Peyer's patch (tissue), 4 donors: ENCODE results near the gene ETFA. TPM values are rescaled to one million over a fixed set of nuclear protein-coding genes. Genes with fewer than 3 reads are reported as not detected.

Experiments used
- DNase-seq, 3 donors: peaks; one replicate each; pipeline ENCODE4 v3.0.0-alpha.2; 2017 to 2019
- H3K27ac ChIP-seq, 4 donors: fragments of 200-600 bp; sonication (generic); one replicate each; pipeline ENCODE4 v1.5.1; 2016 to 2019
- H3K27me3 ChIP-seq, 2 donors: fragments of 200-600 bp; sonication (generic); one replicate each; pipeline ENCODE4 v1.5.1; 2019
- H3K36me3 ChIP-seq, 3 donors: fragments of 200-600 bp; sonication (generic); one replicate each; pipeline ENCODE4 v1.5.1; 2016 to 2019
- H3K4me1 ChIP-seq, 4 donors: fragments of 200-600 bp; sonication (generic); one replicate each; pipeline ENCODE4 v1.5.1; 2016 to 2019
- H3K4me3 ChIP-seq, 4 donors: fragments of 200-600 bp; sonication (generic); 1 replicate in 3 of 4; 2 replicates in 1 of 4; pipeline ENCODE4 v1.5.1; 2016 to 2019; ENCODE audit warnings: mild to moderate bottlenecking in 1 of 4
- H3K9me3 ChIP-seq, 4 donors: fragments of 200-600 bp; sonication (generic); one replicate each; pipeline ENCODE4 v1.5.1; 2016 to 2019; ENCODE audit warnings: mild to moderate bottlenecking in 1 of 4
- CTCF ChIP-seq, 6 experiments: fragments of 450-650 bp in 4 of 6; fragments of 200-600 bp in 2 of 6; sonication (generic) in 1 of 6; IDR thresholded peaks; one replicate each; pipeline ENCODE4 v1.5.1; 2017 to 2019; ENCODE audit warnings: antibody characterized with exemption in 6 of 6, mild to moderate bottlenecking in 3 of 6, moderate library complexity in 1 of 6
- POLR2A ChIP-seq, 2 donors: fragments of 450-650 bp; IDR thresholded peaks; one replicate each; pipeline ENCODE4 v1.5.1; 2017; ENCODE audit warnings: antibody characterized with exemption in 2 of 2, mild to moderate bottlenecking in 2 of 2, moderate library complexity in 2 of 2
- total RNA-seq, 4 donors: library from RNA; depleted of rRNA; stranded (reverse); fragments of >200 nt; gene quantifications; one replicate each; pipeline ENCODE4 v1.1.0, GENCODE V29; 2016

The ETFA gene
- total RNA-seq, 4 donors from 2014 or later: 110 to 175 (median 163) TPM

DNA sequence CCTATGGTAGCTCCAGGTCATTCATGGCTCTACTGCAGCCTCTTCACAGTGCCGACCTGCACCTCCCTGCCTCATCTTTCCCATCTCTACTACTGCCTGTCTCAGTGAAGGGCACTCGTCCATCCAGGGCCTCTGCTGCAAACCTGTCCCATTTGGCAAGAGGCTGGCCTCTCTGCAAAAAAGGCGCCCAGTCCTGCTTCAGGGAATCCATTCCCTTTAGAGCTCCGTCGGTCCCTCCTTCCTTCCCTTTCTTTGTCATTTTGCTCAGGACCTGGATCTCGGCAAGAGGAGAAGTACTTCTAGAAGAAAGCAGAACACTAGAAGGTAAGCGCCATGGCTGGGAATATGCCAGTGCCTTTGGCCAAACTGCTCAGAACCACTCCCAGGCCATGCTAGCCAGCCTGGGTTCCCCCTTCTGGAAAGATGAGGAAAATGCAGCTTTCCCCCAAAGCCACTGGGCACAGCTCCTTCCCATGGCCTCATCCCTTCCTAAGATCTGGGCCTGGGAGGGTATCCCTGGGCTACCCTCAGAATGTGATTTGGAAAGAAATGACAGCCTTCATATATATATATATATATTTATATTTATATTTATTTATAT, 18.9 kb upstream of the ETFA start:
- TF ChIP-seq CTCF (IDR thresholded peaks at IDR 0.05) (peak in 4 of 6 experiments; percentile 29 to 58 (median 41)), POLR2A (IDR thresholded peaks at IDR 0.05) (no peak)
- Histone ChIP-seq H3K27ac (no peak overlapping the region), H3K4me3 (no peak overlapping the region), H3K9me3 (no peaks in the 10 kb centered on the region), H3K4me1 (peaks cover 0 to 1% (median 0%) of the 10 kb centered on the region in 4 donors), H3K27me3 (peaks cover 0 to 10% of the 10 kb centered on the region in 2 donors), H3K36me3 (no peaks in the 10 kb centered on the region)
- DNase-seq: peak in 1 of 3 donors; percentile 69

DNA sequence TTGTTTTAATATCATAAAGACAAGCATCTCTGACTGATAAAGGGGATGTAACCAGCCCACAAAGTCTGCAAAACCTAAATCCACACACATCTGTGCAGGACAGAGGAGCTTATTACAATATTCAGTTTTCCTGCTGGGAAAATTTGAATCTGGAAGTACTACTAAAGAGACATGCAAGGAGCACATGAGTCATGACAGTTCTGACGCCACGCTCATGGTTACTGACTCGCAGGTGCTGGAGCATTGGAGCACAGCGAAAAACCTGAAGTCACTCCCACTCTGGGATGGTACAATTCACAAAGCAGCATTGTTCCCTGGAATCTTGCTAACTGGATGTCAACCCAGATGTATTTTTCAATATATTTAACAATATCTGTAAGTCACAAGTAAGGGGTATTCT, 17.7 kb upstream of the ETFA start:
- Histone ChIP-seq H3K36me3 (no peaks in the 10 kb centered on the region), H3K4me3 (no peak overlapping the region), H3K27ac (no peak overlapping the region), H3K27me3 (peaks cover 0 to under 1% of the 10 kb centered on the region in 2 donors), H3K4me1 (no peaks in the 10 kb centered on the region), H3K9me3 (no peaks in the 10 kb centered on the region)
- no peak for DNase-seq
- TF ChIP-seq POLR2A (IDR thresholded peaks at IDR 0.05): no peak
- no peak for TF ChIP-seq CTCF (IDR thresholded peaks at IDR 0.05)

DNA sequence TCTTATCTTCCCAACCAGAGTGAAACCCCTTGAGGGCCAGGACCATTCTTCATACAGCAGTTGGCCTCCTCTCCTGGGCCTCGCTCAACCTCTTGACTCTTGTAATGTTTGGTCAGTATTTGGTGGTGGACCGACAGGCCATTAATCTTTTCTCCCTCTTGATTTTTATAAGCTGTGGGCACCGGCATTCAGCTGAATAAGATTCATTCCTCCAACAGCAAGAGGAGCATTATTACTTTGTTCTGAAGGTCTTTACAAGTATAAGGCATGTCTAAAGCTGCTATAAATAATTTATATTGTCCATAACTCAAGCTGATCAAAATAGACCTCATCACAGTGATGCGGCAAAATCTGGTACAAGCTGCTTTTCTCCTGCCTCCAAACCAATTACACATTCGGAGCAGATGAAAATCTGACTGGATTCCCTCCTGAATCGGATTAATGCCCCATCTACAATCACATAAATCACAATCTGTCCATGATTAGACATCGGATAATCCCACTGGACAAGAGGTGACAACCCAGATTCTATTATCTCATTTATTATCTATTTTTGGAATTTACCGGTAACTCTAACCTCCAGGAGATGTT, 16.9 kb upstream of the ETFA start:
- Histone ChIP-seq H3K9me3 (no peaks in the 10 kb centered on the region), H3K27me3 (no peaks in the 10 kb centered on the region), H3K27ac (no peak overlapping the region), H3K36me3 (no peaks in the 10 kb centered on the region), H3K4me3 (no peak overlapping the region), H3K4me1 (no peaks in the 10 kb centered on the region)
- DNase-seq: no peak
- no peak for TF ChIP-seq POLR2A (IDR thresholded peaks at IDR 0.05)
- TF ChIP-seq CTCF (IDR thresholded peaks at IDR 0.05): no peak

DNA sequence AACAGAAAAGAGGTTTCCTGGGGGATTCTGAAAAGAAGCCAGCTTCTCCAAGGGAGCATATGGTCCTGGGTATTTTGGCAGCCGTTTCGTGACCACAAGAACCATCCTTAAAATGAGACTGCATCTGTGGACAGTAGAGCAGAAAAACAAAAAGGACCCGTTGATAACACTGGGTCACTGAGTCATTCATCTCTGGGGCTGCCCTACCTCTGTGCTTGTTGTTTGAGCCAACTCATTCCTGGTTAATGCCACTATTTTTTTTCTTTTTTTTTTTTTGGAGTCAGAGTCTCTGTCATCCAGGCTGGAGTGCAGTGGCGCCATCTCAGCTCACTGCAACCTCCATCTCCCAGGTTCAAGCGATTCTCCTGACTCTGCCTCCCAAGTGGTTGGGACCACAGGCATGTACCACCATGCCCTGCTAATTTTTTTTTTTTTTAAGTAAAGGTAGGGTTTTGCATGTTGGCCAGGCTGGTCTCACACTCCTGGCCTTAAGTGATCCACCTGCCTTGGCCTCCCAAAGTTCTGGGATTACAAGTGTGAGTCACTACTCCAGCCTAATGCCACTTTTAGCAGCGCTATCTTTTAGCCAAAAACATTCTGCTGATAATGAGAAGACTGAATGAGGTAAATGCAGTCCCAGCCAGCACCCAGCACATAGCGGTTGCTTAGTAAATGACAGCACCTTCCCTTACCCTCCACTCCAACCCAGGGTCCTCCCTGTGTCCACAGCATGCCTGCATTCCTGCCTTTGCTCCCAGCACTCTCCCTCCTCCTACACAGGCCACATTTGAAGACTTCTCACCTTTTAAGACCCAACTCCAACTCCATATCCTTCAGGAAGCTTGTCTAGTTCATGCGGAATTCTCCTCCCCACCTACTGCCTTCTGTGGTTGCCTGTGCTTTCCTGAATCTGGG, 16.2 kb upstream of the ETFA start:
- TF ChIP-seq POLR2A (IDR thresholded peaks at IDR 0.05): no peak
- no peak for TF ChIP-seq CTCF (IDR thresholded peaks at IDR 0.05)
- no peak for DNase-seq
- no peaks in the 10 kb centered on the region for H3K27me3 ChIP-seq
- no peaks in the 10 kb centered on the region for H3K9me3 ChIP-seq
- no peak overlapping the region for H3K27ac ChIP-seq
- H3K4me3 ChIP-seq: no peak overlapping the region
- H3K4me1 ChIP-seq: no peaks in the 10 kb centered on the region
- no peaks in the 10 kb centered on the region for H3K36me3 ChIP-seq

DNA sequence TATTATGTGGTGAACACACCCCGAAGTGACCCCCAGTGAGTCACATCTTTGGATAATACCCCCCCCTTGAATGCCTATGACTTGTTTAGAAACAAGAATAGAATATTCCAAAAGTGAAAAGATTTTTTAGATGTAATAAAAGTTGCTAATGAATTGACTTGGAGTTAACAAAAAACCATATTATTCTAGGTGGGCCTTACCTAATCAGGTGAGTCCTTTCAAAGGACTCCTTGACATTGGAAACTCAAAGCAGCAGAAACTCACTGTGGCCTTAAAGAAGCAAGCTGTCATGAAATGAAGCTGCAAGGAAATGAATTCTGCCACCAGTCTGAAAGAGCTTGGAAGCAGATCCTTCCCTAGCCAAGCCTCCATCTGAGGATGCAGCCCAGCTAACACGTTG, 14.4 kb upstream of the ETFA start:
- no peak for DNase-seq
- Histone ChIP-seq H3K4me1 (no peaks in the 10 kb centered on the region), H3K27ac (no peak overlapping the region), H3K36me3 (no peaks in the 10 kb centered on the region), H3K9me3 (no peaks in the 10 kb centered on the region), H3K27me3 (no peaks in the 10 kb centered on the region), H3K4me3 (no peak overlapping the region)
- TF ChIP-seq POLR2A (IDR thresholded peaks at IDR 0.05) (no peak), CTCF (IDR thresholded peaks at IDR 0.05) (no peak)
